Neural progenitor cell (in vitro differentiated cells): ENCODE results near the gene ERN1. TPM values are rescaled to one million over a fixed set of nuclear protein-coding genes. Genes with fewer than 3 reads are reported as not detected.
A peak's percentile ranks its signal among the peaks of the same experiment; 100 is the strongest.

Source experiments
- DNase-seq: peaks from one replicate; pipeline ENCODE4 v3.0.0-alpha.2; 2016; ENCODE audit warnings: low spot score
- H2AFZ ChIP-seq: fragments of 200-600 bp; sonication (generic); replicated peaks from 2 replicates; pipeline ENCODE4 v1.6.1; 2016; ENCODE audit warnings: antibody characterized with exemption
- H3F3A ChIP-seq: fragments of 200-600 bp; sonication (generic); 2 replicates; pipeline ENCODE4 v1.6.1; 2016; ENCODE audit warnings: antibody characterized with exemption, low read depth
- H3K27ac ChIP-seq: fragments of 200-600 bp; sonication (generic); 2 replicates; pipeline ENCODE4 v1.5.1; 2016; ENCODE audit warnings: mild to moderate bottlenecking
- H3K27me3 ChIP-seq: fragments of 200-600 bp; sonication (generic); 2 replicates; pipeline ENCODE4 v1.6.1; 2016; ENCODE audit warnings: mild to moderate bottlenecking, moderate library complexity
- H3K36me3 ChIP-seq: fragments of 200-600 bp; sonication (generic); 2 replicates; pipeline ENCODE4 v1.5.1; 2016
- H3K4me1 ChIP-seq: fragments of 200-600 bp; sonication (generic); 2 replicates; pipeline ENCODE4 v1.6.1; 2016; ENCODE audit warnings: mixed run types
- H3K4me2 ChIP-seq: fragments of 200-600 bp; sonication (generic); 2 replicates; pipeline ENCODE4 v1.6.1; 2016
- H3K4me3 ChIP-seq: fragments of 200-600 bp; sonication (generic); 2 replicates; pipeline ENCODE4 v1.5.1; 2016
- H3K79me2 ChIP-seq: fragments of 200-600 bp; sonication (generic); 2 replicates; pipeline ENCODE4 v1.6.1; 2016; ENCODE audit warnings: low read depth
- H3K9ac ChIP-seq: fragments of 200-600 bp; sonication (generic); 2 replicates; pipeline ENCODE4 v1.6.1; 2016
- H3K9me3 ChIP-seq: fragments of 200-600 bp; sonication (generic); 2 replicates; pipeline ENCODE4 v1.5.1; 2016; ENCODE audit warnings: low read depth
- H4K20me1 ChIP-seq: fragments of 200-600 bp; sonication (generic); 2 replicates; pipeline ENCODE4 v1.6.1; 2016; ENCODE audit warnings: low read depth
- H3K27ac Mint-ChIP-seq: 3 replicates; pipeline ENCODE4 v1.8.0; 2021; ENCODE audit warnings: mixed read lengths
- H3K27me3 Mint-ChIP-seq: 2 replicates; pipeline ENCODE4 v1.8.0; 2022; ENCODE audit warnings: low read depth, mild to moderate bottlenecking, inconsistent platforms, moderate library complexity, mixed read lengths; ENCODE audit not compliant: insufficient read depth
- H3K36me3 Mint-ChIP-seq: 3 replicates; pipeline ENCODE4 v1.8.0; 2021; ENCODE audit warnings: mixed read lengths
- H3K4me1 Mint-ChIP-seq: 3 replicates; pipeline ENCODE4 v1.8.0; 2021; ENCODE audit warnings: mixed read lengths
- H3K4me3 Mint-ChIP-seq: 3 replicates; pipeline ENCODE4 v1.8.0; 2021; ENCODE audit warnings: mild to moderate bottlenecking, moderate library complexity, mixed read lengths
- H3K9me3 Mint-ChIP-seq: 3 replicates; pipeline ENCODE4 v1.8.0; 2020; ENCODE audit warnings: mixed read lengths
- EZH2 ChIP-seq: fragments of 200-600 bp; sonication (generic); IDR thresholded peaks from 2 replicates; pipeline ENCODE4 v1.6.1; 2017; ENCODE audit warnings: antibody characterized with exemption, mild to moderate bottlenecking, moderate library complexity
- EZH2phosphoT487 ChIP-seq: fragments of 200-600 bp; sonication (generic); IDR thresholded peaks from 2 replicates; pipeline ENCODE4 v1.6.1; 2017; ENCODE audit warnings: antibody characterized with exemption
- total RNA-seq: library from RNA; depleted of rRNA; stranded (reverse); fragments of >200 nt; gene quantifications from 2 replicates; pipeline ENCODE4 v1.2.3, GENCODE V29; 2015; ENCODE audit warnings: low replicate concordance
- TF ChIP-seq, protein P1 (sequence below): fragments of 200-600 bp; sonication (generic); IDR thresholded peaks from 2 replicates; pipeline ENCODE4 v1.5.1; 2017; ENCODE audit warnings: antibody characterized with exemption, mild to moderate bottlenecking

The ERN1 gene
- total RNA-seq, 1 donor from 2014 or later, result 2.4 TPM

DNA sequence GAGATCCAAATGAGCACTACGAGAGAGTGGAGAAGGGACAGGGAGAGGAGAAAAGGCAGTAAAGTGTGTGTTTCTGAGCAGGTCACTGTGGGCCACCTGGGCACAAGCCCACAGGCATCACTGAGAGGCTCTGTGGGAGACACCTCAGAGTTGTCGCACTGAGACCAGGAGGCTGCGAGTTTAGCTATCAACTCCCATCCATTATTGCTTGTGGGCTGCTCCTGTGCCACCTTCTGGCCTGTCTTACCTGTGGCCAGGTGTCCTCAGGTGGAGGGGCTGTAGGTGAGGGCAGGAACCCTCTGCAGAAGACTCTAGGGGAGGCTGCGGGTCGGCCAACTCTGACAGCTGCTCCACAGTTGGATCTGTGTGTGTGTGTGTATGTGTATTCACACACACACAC is 134.3 kb downstream of the ERN1 start:
- no peak overlapping the region for H3K9ac ChIP-seq
- H3K27ac ChIP-seq, result no peak overlapping the region
- peak overlapping the region; percentile 24 for H3K4me3 Mint-ChIP-seq
- H3K36me3 ChIP-seq, result no peaks in the 10 kb centered on the region
- no peaks in the 10 kb centered on the region for H4K20me1 ChIP-seq
- TF ChIP-seq, protein P1, sequence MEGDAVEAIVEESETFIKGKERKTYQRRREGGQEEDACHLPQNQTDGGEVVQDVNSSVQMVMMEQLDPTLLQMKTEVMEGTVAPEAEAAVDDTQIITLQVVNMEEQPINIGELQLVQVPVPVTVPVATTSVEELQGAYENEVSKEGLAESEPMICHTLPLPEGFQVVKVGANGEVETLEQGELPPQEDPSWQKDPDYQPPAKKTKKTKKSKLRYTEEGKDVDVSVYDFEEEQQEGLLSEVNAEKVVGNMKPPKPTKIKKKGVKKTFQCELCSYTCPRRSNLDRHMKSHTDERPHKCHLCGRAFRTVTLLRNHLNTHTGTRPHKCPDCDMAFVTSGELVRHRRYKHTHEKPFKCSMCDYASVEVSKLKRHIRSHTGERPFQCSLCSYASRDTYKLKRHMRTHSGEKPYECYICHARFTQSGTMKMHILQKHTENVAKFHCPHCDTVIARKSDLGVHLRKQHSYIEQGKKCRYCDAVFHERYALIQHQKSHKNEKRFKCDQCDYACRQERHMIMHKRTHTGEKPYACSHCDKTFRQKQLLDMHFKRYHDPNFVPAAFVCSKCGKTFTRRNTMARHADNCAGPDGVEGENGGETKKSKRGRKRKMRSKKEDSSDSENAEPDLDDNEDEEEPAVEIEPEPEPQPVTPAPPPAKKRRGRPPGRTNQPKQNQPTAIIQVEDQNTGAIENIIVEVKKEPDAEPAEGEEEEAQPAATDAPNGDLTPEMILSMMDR, result no peak
- TF ChIP-seq EZH2phosphoT487, result no peak
- no peak for TF ChIP-seq EZH2
- peaks cover 12% of the 10 kb centered on the region for H3K4me1 Mint-ChIP-seq
- H3K4me3 ChIP-seq, result no peak overlapping the region
- H3K4me1 ChIP-seq, result no peaks in the 10 kb centered on the region
- no peaks in the 10 kb centered on the region for H3F3A ChIP-seq
- peak; percentile 0 for DNase-seq
- no peak overlapping the region for H3K27ac Mint-ChIP-seq
- H3K9me3 Mint-ChIP-seq, result no peaks in the 10 kb centered on the region
- H3K79me2 ChIP-seq, result no peaks in the 10 kb centered on the region
- H3K27me3 ChIP-seq, result peaks cover 80% of the 10 kb centered on the region
- no peak overlapping the region for H3K4me2 ChIP-seq
- H3K36me3 Mint-ChIP-seq, result no peaks in the 10 kb centered on the region
- peaks cover 23% of the 10 kb centered on the region for H3K27me3 Mint-ChIP-seq
- no peak overlapping the region for H2AFZ ChIP-seq
- H3K9me3 ChIP-seq, result no peaks in the 10 kb centered on the region

DNA sequence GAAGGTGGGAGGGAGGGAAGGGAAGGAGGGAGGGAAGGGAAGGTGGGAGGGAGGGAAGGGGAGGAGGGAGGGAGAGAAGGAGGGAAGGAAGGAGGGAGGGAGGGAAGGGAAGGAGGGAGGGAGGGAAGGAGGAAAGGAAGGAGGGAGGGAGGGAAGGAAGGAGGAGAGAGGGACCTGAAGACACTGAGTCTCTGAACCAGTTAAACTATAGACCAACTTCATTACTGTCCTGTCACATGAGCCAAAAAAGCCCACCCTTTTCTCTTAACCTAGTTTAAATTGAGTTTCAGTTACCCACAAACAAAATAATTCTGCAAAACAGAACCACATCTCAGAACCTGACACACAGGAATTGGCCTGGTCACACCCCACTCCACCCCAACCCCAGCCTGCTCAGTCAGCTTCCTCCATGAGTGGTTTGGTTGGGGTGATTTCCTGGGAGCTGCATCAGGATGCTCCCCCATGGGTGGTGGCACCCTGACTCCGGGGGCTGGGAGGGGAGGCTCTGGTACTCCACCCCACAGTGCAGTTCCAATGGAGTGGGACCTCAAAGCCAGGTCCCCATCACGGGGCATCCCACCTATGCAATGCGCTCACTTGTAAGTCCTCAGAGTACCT is 136.5 kb downstream of the ERN1 start:
- H3K79me2 ChIP-seq, result no peaks in the 10 kb centered on the region
- Mint-ChIP-seq H3K27ac (no peak overlapping the region), H3K27me3 (peaks cover 22% of the 10 kb centered on the region), H3K4me1 (peaks cover 20% of the 10 kb centered on the region), H3K9me3 (no peaks in the 10 kb centered on the region), H3K36me3 (no peaks in the 10 kb centered on the region), H3K4me3 (no peak overlapping the region)
- H3K27me3 ChIP-seq, result peaks cover 67% of the 10 kb centered on the region
- no peaks in the 10 kb centered on the region for H4K20me1 ChIP-seq
- no peak overlapping the region for H3K4me3 ChIP-seq
- no peak overlapping the region for H3K9ac ChIP-seq
- no peak overlapping the region for H3K27ac ChIP-seq
- DNase-seq, result peak; percentile 1
- H3K9me3 ChIP-seq, result no peaks in the 10 kb centered on the region
- H2AFZ ChIP-seq, result no peak overlapping the region
- H3K36me3 ChIP-seq, result no peaks in the 10 kb centered on the region
- TF ChIP-seq EZH2phosphoT487, result no peak
- no peak for TF ChIP-seq EZH2
- TF ChIP-seq, protein P1, result no peak
- no peaks in the 10 kb centered on the region for H3F3A ChIP-seq
- H3K4me2 ChIP-seq, result no peak overlapping the region
- H3K4me1 ChIP-seq, result peaks cover 6% of the 10 kb centered on the region

DNA sequence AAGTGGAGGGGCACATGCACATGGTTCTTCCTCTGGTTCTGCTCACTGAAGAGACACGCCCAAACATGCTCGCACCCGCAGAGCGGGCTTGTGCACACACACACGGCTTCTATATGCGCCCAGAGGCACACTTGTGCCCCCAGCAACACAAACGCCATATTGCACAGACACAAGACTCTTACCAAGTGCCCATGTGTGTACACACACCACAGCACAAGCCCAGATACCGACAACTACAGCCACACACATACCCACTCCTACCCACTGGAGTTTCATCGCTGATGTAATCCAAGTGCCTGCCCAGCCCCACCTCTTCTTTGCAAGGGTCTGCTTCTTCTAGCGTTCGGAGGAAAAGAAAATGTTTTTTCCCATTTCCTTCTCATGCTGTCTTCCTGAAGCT is 138.3 kb downstream of the ERN1 start:
- no peak for TF ChIP-seq EZH2
- TF ChIP-seq, protein P1, result no peak
- TF ChIP-seq EZH2phosphoT487, result no peak
- no peaks in the 10 kb centered on the region for H4K20me1 ChIP-seq
- peaks cover 49% of the 10 kb centered on the region for H3K27me3 ChIP-seq
- no peaks in the 10 kb centered on the region for H3K9me3 ChIP-seq
- no peak overlapping the region for H2AFZ ChIP-seq
- no peak overlapping the region for H3K9ac ChIP-seq
- no peak overlapping the region for H3K27ac ChIP-seq
- no peaks in the 10 kb centered on the region for H3K9me3 Mint-ChIP-seq
- no peak overlapping the region for H3K27ac Mint-ChIP-seq
- H3K4me2 ChIP-seq, result no peak overlapping the region
- peak overlapping the region; percentile 52 for H3K4me3 Mint-ChIP-seq
- no peaks in the 10 kb centered on the region for H3K79me2 ChIP-seq
- peak; percentile 0 for DNase-seq
- H3K36me3 ChIP-seq, result no peaks in the 10 kb centered on the region
- H3K4me3 ChIP-seq, result no peak overlapping the region
- no peaks in the 10 kb centered on the region for H3F3A ChIP-seq
- peaks cover 19% of the 10 kb centered on the region for H3K4me1 Mint-ChIP-seq
- peaks cover 7% of the 10 kb centered on the region for H3K4me1 ChIP-seq
- H3K27me3 Mint-ChIP-seq, result peaks cover 21% of the 10 kb centered on the region
- no peaks in the 10 kb centered on the region for H3K36me3 Mint-ChIP-seq
